H1 (cell line): Measurements from ENCODE around the gene UBE2G2. TPM values are rescaled to one million over a fixed set of nuclear protein-coding genes. Genes with fewer than 3 reads are reported as not detected.

Experiments used
- CTCF ChIA-PET: fragments of 300-600 bp; sonication (Branson Sonifier 250); formaldehyde crosslinking; loops from one replicate; lab custom pipeline; 2021; ENCODE audit not compliant: partially characterized antibody; lab: Charles Lee
- POLR2A ChIA-PET: fragments of 300-600 bp; sonication (Branson Sonifier 250); formaldehyde crosslinking; loops from one replicate; lab custom pipeline; 2021; ENCODE audit warnings: inconsistent platforms; ENCODE audit not compliant: partially characterized antibody; lab: Charles Lee
- DNase-seq, 2 experiments: peaks; one replicate each; pipeline versions ENCODE4 v3.0.0 to v3.0.0-alpha.2; 2010 to 2022; ENCODE audit warnings: low spot score in 2 of 2, low read depth in 1 of 2, mixed read lengths in 1 of 2
- FAIRE-seq: peaks from 2 replicates; lab custom pipeline; 2011; peaks lifted over from hg19 to GRCh38; lab: Jason Lieb, UNC
- H2AFZ ChIP-seq: 2 replicates; pipeline ENCODE4 v1.8.1; 2012; ENCODE audit warnings: low read length, inconsistent platforms
- H2AK5ac ChIP-seq: 2 replicates; pipeline ENCODE4 v1.6.1; 2013; ENCODE audit warnings: low read depth, low read length
- H2BK120ac ChIP-seq: replicated peaks from 2 replicates; pipeline ENCODE3; 2013; ENCODE audit warnings: low read depth, low read length, inconsistent platforms
- H2BK12ac ChIP-seq: 2 replicates; pipeline ENCODE4 v1.6.1; 2013; ENCODE audit warnings: low read depth, low read length
- H2BK15ac ChIP-seq: 2 replicates; pipeline ENCODE4 v1.6.1; 2013; ENCODE audit warnings: low read length
- H2BK20ac ChIP-seq: 2 replicates; pipeline ENCODE4 v1.6.1; 2013; ENCODE audit warnings: low read length
- H2BK5ac ChIP-seq: 2 replicates; pipeline ENCODE4 v1.6.1; 2013; ENCODE audit warnings: low read depth, low read length
- H3K14ac ChIP-seq: 2 replicates; pipeline ENCODE4 v1.6.1; 2013; ENCODE audit warnings: inconsistent platforms; ENCODE audit not compliant: insufficient read length
- H3K18ac ChIP-seq: 2 replicates; pipeline ENCODE4 v1.6.1; 2013; ENCODE audit warnings: low read length; ENCODE audit errors: extremely low read depth
- H3K23ac ChIP-seq: 2 replicates; pipeline ENCODE4 v1.6.1; 2013; ENCODE audit warnings: inconsistent platforms; ENCODE audit not compliant: insufficient read length
- H3K23me2 ChIP-seq: 2 replicates; pipeline ENCODE4 v1.6.1; 2013; ENCODE audit warnings: low read depth, low read length
- H3K27ac ChIP-seq: 2 replicates; pipeline ENCODE4 v1.6.1; 2011; ENCODE audit warnings: low read depth, low read length, inconsistent platforms
- H3K27me3 ChIP-seq, 4 experiments: replicated peaks in 1 of 4; 1 replicate in 1 of 4; 2 replicates in 3 of 4; pipeline versions ENCODE4 v1.6.1 to v1.8.1; 2011 to 2013; ENCODE audit warnings: low read length in 3 of 4, mild to moderate bottlenecking in 3 of 4, inconsistent platforms in 2 of 4, mixed read lengths in 2 of 4, moderate library complexity in 1 of 4; ENCODE audit not compliant: control insufficient read depth in 3 of 4, insufficient read depth in 3 of 4; ENCODE audit errors: extremely low read depth in 1 of 4
- H3K36me3 ChIP-seq, 4 experiments: 2 replicates each; pipeline versions ENCODE4 v1.6.1 to v1.8.1; 2011 to 2013; ENCODE audit warnings: mild to moderate bottlenecking in 4 of 4, low read length in 3 of 4, moderate library complexity in 2 of 4, control low read depth in 1 of 4, inconsistent platforms in 1 of 4; ENCODE audit not compliant: insufficient read depth in 4 of 4, control insufficient read depth in 2 of 4
- H3K4ac ChIP-seq: replicated peaks from 2 replicates; pipeline ENCODE3; 2013; ENCODE audit warnings: low read length, low read depth, mixed read lengths, inconsistent platforms; ENCODE audit not compliant: insufficient read length
- H3K4me1 ChIP-seq, 4 experiments: replicated peaks in 1 of 4; 1 replicate in 1 of 4; 2 replicates in 3 of 4; pipeline versions ENCODE4 v1.6.1 to v1.8.1; 2011 to 2013; ENCODE audit warnings: low read length in 3 of 4, inconsistent platforms in 2 of 4, mixed read lengths in 1 of 4; ENCODE audit not compliant: insufficient read depth in 4 of 4, control insufficient read depth in 3 of 4
- H3K4me2 ChIP-seq, 2 experiments: 2 replicates each; pipeline versions ENCODE4 v1.6.1 to v1.8.1; 2011 to 2013; ENCODE audit warnings: low read depth in 2 of 2, low read length in 2 of 2, control low read depth in 1 of 2, inconsistent platforms in 1 of 2, mild to moderate bottlenecking in 1 of 2; ENCODE audit not compliant: insufficient read depth in 1 of 2
- H3K4me3 ChIP-seq, 4 experiments: fragments of 200-600, 300-600 bp in 1 of 4; sonication (generic), shearing (Covaris generic), sonication (Bioruptor Twin) in 1 of 4; 2 replicates each; pipeline versions ENCODE4 v1.5.1 to v1.8.1; 2011 to 2016; ENCODE audit warnings: low read length in 4 of 4, low read depth in 3 of 4, control low read depth in 2 of 4, inconsistent platforms in 2 of 4, mild to moderate bottlenecking in 2 of 4, mixed read lengths in 1 of 4, moderate library complexity in 1 of 4; ENCODE audit not compliant: insufficient read depth in 2 of 4; ENCODE audit errors: extremely low read depth in 1 of 4
- H3K56ac ChIP-seq: replicated peaks from 2 replicates; pipeline ENCODE3; 2013; ENCODE audit warnings: low read depth, mild to moderate bottlenecking, mixed read lengths, low read length, inconsistent platforms; ENCODE audit not compliant: insufficient read length
- H3K79me1 ChIP-seq: 2 replicates; pipeline ENCODE4 v1.6.1; 2013; ENCODE audit warnings: low read depth, low read length, control low read depth
- H3K79me2 ChIP-seq, 2 experiments: 2 replicates each; pipeline versions ENCODE4 v1.6.1 to v1.8.1; 2012 to 2013; ENCODE audit warnings: low read length in 2 of 2, mild to moderate bottlenecking in 2 of 2, inconsistent platforms in 1 of 2; ENCODE audit not compliant: insufficient read depth in 2 of 2, control insufficient read depth in 1 of 2
- H3K9ac ChIP-seq, 4 experiments: replicated peaks in 1 of 4; 1 replicate in 1 of 4; 2 replicates in 3 of 4; pipeline versions ENCODE4 v1.6.1 to v1.8.1; 2011 to 2013; ENCODE audit warnings: low read depth in 3 of 4, low read length in 3 of 4, control low read depth in 2 of 4, mild to moderate bottlenecking in 2 of 4, moderate library complexity in 2 of 4, inconsistent platforms in 1 of 4; ENCODE audit errors: extremely low read depth in 1 of 4
- H3K9me3 ChIP-seq, 2 experiments: 2 replicates each; pipeline versions ENCODE4 v1.6.1 to v1.8.1; 2012 to 2013; ENCODE audit warnings: mild to moderate bottlenecking in 2 of 2, moderate library complexity in 2 of 2, control low read depth in 1 of 2, inconsistent platforms in 1 of 2, low read depth in 1 of 2, low read length in 1 of 2, mixed read lengths in 1 of 2; ENCODE audit not compliant: insufficient read depth in 2 of 2
- H4K20me1 ChIP-seq, 2 experiments: replicated peaks in 1 of 2; 2 replicates each; pipeline versions ENCODE3 to v1.8.1; 2011 to 2013; ENCODE audit warnings: inconsistent platforms in 2 of 2, low read length in 2 of 2, mild to moderate bottlenecking in 1 of 2; ENCODE audit not compliant: insufficient read depth in 2 of 2, control insufficient read depth in 1 of 2
- H4K5ac ChIP-seq: 2 replicates; pipeline ENCODE4 v1.6.1; 2013; ENCODE audit warnings: low read length, low read depth, mixed read lengths, inconsistent platforms; ENCODE audit not compliant: insufficient read length
- H4K8ac ChIP-seq: 2 replicates; pipeline ENCODE4 v1.8.0; 2013; ENCODE audit warnings: mild to moderate bottlenecking, moderate library complexity, low read length, inconsistent platforms; ENCODE audit not compliant: insufficient read depth; ENCODE audit errors: extremely low read depth
- H4K91ac ChIP-seq: replicated peaks from 2 replicates; pipeline ENCODE3; 2013; ENCODE audit warnings: low read length, mixed read lengths, inconsistent platforms; ENCODE audit not compliant: insufficient read length
- ASH2L ChIP-seq: fragments of 200-600, 300-600 bp; sonication (generic); IDR thresholded peaks from one replicate; pipeline ENCODE4 v1.7.1; 2017; ENCODE audit warnings: low read length
- WGBS, 2 experiments: shearing (Covaris generic) in 1 of 2; methylation state at CpG; one replicate each; pipeline versions ENCODE4 v1.1.6 to v1.1.7; 2013 to 2015; ENCODE audit warnings: low lambda C conversion rate in 2 of 2, mixed read lengths in 2 of 2, inconsistent platforms in 1 of 2, low coverage in 1 of 2, missing lambda C conversion rate in 1 of 2; ENCODE audit not compliant: insufficient replicate concordance in 2 of 2, insufficient coverage in 1 of 2, insufficient read length in 1 of 2; ENCODE audit errors: extremely low coverage in 1 of 2, missing lambda C conversion rate in 1 of 2; 5-methylcytosine and 5-hydroxymethylcytosine counted together
- polyA plus RNA-seq, 7 experiments: library from polyadenylated mRNA; depleted of rRNA in 3 of 7; stranded (reverse) in 5 of 7; unstranded in 2 of 7; fragments of >200 nt in 5 of 7; fragments of 200-250 nt in 2 of 7; gene quantifications; 1 replicate in 5 of 7; 2 replicates in 1 of 7; 4 replicates in 1 of 7; pipeline versions ENCODE4 v1.2.1 to v1.2.3, GENCODE V29; 2011 to 2013; ENCODE audit warnings: missing spikeins in 2 of 7, mixed read lengths in 2 of 7
- total RNA-seq: library from RNA; stranded (reverse); fragmentation: NEBNext Ultra II Directional; extraction: Animal tissue kit (Norgen Biotek cat#: 25700); gene quantifications from 2 replicates; pipeline ENCODE4 v1.2.1, GENCODE V29; 2021

Gene UBE2G2
- total and polyA plus RNA-seq, 2 of the 8 experiments (the other 6 are each of a cell fraction or from before 2014, with no cell fraction given) = 96.3 to 101 TPM

GRCh38 chr21:44835647-44835973, 34.0 kb upstream of the UBE2G2 start:
- Histone ChIP-seq H3K36me3 (no peaks in the 10 kb centered on the region), H2BK120ac (no peak overlapping the region), H2BK20ac (no peak overlapping the region), H2AK5ac (no peak overlapping the region), H3K4me1 (no peaks in the 10 kb centered on the region; a peak in 2 of 7 replicates), H3K4me2 (no peak overlapping the region), H2BK12ac (no peak overlapping the region), H3K27ac (no peak overlapping the region), H3K9me3 (no peaks in the 10 kb centered on the region), H3K79me1 (no peaks in the 10 kb centered on the region), H4K8ac (no peak overlapping the region), H3K4me3 (no peak overlapping the region), H4K91ac (no peak overlapping the region), H3K23ac (no peak overlapping the region), H2BK5ac (no peak overlapping the region), H3K9ac (no peak overlapping the region), H3K27me3 (no peaks in the 10 kb centered on the region), H4K5ac (no peak overlapping the region), H2BK15ac (no peak overlapping the region), H3K79me2 (no peaks in the 10 kb centered on the region), H3K23me2 (no peaks in the 10 kb centered on the region; the same call in 1 of the 2 replicates), H3K56ac (no peak overlapping the region), H3K4ac (no peak overlapping the region), H3K14ac (no peak overlapping the region), H3K18ac (no peak overlapping the region), H2AFZ (no peak overlapping the region), H4K20me1 (no peaks in the 10 kb centered on the region)
- POLR2A ChIA-PET = no interaction called here
- CTCF ChIA-PET = interaction anchor here (0.7 kb wide), 1 partner anchor 12 kb away, joined by 4 read pairs; no protein-coding TSS in a partner anchor
- FAIRE-seq = no peak
- WGBS, 2 experiments = 81% methylated on average over 4 of the region's 8 CpGs; no CpG with 5 or more reads in 1 of the 2 experiments
- DNase-seq = no peak
- no peak for TF ChIP-seq ASH2L
